CD4-positive, alpha-beta T cell treated with Interleukin-6 for 4 hours (primary cell): ENCODE measurements around the gene TCF12.

Experiments used
- DNase-seq: peaks from one replicate; pipeline ENCODE4 v3.0.0-alpha.2; 2020; ENCODE audit warnings: mixed read lengths

Gene TCF12

DNA sequence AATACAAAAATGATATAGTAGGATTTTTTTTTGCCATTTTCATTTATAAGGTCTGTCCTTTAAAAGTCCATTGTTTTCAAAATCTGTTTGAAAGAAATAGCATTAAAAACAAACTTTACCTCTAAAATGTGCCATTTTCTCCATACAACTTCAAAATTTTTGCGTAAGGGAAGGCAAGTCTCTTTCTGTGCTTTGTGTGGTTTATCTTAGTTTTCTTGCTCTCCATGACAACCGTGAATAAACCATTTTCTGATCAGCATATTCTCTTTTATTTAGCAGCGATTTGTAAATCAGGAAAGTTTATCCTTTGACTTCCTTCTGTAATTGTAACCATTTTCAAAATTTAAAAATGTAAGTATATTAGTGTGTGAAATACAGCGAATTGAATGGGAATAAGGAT lies 310.0 kb downstream of the TCF12 start:
- DNase-seq: no peak

DNA sequence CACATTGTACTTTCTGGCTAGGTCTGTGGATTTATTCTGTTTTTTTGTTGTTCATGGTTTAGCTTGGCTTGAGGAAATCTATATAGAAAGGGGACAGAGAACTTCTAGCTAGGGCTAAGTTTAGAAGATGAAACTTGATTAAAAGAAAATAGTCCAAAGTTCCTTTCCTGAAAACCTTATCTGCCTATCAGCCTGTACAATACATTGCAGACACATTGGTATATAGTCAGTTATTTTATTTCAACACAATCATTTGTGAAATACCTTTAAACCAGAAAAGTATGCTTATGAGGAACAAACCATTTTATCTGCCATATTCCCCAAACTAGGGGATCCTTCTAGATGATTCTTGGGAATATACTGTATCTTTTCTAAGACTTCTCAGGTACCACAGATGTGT lies 310.6 kb downstream of the TCF12 start:
- no peak for DNase-seq

DNA sequence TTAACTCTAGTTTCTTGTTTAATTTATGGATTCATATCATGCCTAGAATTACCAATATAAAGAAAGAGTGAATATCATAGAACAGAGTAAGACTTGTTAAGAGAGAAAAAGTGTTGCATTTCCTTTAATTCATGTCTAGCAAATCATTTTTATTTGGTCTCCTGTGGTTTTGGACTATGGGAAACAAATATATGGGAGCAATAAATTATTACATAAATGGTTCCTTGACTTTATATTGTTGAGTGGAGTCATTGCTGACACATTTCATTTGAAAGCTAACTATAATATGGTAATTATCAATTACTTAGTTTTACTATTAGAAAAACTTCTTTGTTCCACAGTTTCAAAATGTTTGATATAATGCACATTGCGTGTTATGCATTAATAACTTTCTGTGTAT lies 313.1 kb downstream of the TCF12 start:
- no peak for DNase-seq

DNA sequence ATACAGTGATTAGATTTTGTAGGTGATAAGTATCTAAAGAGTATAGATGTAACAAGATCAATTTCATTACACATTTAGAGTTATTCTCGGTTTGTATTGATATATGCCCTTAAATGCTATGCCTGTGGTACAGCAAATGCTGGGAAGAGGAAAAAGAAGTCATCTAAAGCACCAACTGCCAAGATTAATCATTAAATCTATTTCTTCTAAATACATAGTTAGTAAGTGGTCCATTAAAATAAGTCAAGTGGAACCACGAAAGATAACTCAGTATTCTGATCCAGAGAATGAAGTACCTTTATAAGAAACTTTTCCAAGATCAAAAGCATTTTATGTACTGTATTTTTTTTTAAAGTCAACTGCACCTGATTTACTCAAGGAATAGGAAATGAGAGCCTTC lies 315.7 kb downstream of the TCF12 start:
- no peak for DNase-seq

DNA sequence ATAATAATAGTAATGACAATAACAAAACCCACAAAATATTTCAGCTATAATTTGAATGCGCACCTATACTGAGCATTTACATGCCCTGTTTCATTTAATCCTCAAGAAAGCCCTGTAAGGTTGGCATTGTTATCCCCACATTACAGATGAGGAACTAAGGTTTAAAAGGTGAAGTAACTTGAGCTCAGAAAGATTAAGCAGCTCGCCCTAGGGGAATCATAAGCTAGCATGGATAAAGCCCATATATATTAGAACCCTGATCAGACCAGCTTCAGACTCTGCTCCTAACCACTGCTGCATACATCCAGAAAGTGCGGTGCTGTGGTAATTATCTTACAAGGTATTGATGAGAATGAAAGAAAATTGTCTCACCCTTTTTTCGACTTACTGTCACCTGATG lies 316.7 kb downstream of the TCF12 start:
- DNase-seq: no peak

DNA sequence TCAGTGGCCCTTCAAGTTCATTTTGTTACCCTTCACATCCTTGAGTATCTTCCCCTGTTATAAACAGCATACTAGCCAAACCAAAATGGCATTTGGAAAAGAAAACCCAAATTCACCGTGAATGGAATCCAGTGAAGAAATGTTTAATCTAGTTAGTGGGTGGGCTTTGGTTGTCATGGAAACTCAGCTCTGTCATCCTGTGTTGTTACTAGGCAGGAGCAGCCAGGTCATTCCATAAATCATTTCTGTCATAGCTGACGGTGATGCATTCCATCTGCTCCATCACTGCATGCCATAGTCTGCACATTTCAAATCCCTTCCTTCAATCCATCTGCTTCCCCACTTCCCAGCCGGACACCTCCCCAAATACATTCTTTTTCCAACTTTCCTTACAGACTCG lies 317.4 kb downstream of the TCF12 start:
- no peak for DNase-seq

DNA sequence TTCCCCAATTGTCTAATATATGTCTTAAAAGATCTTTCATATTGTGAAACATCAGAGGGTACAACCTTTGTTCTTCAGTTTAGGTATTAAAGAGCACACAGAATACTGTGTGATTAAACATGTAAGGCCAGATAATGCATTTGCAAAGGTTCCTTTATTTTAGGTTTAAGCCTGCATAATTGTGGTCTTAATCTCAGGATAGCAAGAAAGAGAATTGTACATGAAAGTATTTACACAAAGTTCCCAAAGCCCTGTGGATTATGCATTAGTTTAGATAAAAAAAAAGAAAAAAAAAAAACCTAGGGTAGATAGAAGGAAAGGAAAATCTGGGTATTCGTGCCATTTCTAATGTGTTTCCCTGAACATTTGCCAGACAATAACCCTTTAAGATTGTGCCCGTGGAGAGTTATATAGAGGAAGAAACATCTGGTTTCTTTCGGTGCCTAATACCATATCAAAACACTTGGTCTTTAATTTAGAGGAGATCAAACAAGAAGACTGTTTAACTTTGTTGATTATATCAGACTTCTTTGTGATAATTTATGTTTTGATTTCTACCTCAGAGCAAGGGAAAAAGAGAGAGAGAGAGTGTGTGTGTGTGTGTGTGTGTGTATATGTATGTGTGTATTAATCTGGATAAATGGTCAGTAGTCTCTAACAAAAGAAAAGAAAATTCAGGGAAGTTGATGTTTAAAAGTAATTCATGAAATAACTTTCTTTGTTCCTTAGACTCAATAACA lies 318.3 kb downstream of the TCF12 start:
- DNase-seq: no peak

DNA sequence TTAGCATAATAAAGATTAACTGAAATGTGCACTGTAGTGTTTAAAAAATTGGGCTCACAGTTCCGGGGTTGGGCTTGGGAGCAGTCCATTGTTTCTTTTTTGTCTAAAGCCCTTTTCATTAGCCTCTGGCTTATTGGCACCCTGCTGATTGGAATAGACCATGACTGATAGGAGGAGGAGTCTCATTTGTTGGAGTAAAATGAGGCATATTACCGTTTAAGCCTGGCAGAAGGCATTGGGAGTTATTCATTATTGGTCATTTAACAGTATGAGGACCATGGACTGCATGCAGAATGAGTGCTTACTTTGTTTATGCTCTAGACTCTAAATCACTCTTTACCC lies 318.8 kb downstream of the TCF12 start:
- DNase-seq: no peak

DNA sequence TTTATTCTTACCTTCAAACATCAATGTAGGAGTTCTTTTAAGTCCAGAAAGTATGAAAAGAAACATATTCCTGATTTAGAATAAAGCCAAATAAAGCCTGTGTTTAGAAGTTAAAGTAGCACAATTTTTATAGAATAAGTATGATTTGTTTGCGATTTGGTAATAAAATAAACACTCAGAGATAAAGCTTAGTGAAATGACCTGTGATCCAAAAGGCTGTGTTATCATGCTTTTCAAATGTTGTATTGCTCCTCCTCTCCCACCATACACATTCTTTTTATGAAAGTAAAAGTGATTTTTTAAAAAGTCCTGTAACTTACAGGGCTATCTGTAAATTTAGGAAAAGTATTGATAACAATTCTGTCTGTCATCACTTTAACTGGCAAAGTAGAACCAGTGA lies 319.2 kb downstream of the TCF12 start:
- no peak for DNase-seq

DNA sequence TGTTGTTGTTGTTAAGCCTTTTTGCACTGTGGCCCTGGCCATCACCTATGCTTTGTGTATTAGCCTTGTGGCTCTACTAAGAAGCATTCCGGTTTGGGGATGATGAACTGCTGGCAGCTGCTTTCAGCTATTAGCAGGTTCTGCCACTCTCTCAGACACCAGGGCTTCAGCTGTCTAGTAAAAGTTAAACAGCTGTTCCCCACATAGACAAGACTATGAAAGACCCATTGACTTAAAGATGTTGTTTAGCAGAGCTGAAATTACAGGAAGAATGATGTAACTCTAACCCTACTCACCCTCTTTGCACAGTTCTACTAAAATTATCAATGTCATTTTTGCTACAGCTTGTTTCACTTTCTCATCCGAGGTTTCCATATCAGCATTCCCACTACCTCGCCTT lies 326.7 kb downstream of the TCF12 start:
- DNase-seq: no peak

DNA sequence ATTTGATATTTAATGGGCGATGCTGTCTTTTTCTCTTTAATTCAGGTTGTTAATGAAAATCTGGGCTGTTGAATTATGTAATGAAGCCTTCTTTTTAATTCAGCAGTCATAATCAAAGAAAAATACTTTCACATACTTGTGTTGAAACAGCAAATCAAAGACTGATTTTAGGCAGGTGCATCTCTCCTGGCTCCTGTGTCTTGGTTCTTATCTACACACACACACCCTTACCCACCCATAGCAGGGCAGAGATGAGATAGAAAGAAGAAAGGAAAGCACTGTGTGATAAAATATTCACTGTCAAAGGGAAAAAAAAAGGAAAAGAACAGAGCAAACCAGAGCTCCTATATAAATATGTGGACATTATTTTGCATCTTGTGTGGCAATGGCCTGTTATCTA lies 327.3 kb downstream of the TCF12 start:
- DNase-seq: no peak

DNA sequence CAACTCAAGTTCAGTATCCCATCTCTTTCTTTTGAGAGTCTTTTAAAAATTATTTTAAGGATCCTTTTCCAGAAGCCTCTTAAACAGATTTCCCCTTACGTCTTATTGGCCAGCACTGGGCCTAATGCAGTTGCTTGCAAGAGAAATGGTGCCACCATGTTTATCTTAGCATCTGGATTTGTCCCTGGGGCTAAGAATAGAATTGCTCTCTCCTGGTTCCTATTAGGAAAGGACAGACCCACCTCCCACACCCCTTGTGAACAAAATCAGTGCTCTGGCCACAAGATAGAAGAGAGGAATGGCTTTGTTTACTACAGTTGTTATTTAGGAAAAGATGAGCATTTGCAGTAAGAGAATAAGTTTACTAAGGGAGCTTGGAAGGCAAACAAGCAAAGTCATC lies 329.6 kb downstream of the TCF12 start:
- DNase-seq: no peak

DNA sequence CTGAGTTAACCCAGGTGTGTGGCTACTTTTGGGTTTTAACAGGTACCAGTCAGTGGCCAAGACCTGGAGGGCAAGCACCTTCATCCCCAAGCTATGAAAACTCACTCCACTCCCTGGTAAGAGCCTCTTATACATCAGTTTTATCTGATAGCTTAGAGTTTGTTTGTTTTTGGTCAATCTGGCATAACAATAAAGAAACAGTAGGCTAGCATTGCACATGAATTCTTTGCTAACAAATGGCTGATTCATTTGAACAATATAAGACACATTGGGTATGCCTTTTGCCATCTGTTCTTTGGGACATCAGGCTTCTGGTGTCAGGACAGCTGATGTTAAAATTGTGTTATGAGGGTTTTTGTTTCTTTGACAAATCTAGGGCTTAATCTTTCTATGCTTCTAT lies 332.9 kb downstream of the TCF12 start:
- no peak for DNase-seq

DNA sequence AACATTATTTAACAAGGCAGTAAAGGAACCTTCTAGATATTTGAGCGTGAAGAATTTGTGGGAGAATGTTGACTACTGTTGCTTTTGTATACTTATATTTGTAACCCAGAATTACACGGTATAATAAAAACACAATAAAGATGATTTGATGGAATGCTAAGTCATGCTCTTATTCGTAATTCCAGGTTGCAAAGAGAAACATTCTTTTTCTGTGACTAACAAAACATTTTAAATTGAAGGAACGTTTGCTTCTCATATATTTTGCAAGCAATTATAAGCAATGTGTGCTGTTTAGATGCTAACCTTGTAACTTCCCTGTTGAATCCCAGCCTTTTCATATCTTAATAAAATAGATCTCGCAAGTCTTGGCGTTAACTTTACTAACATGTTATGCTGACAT lies 333.5 kb downstream of the TCF12 start:
- DNase-seq: no peak

DNA sequence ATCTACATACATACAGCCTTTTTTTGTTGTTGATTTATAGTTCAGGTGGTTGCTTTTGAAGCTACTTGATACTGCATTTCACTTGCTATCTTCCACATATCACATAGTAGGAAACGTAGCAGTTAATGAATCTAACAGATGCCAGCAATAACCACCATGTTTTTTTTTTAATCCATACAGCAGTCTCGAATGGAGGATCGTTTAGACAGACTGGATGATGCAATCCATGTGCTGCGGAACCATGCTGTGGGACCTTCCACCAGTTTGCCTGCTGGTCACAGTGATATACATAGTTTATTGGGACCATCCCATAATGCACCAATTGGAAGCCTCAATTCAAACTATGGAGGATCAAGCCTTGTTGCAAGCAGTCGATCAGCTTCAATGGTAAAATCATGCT lies 334.6 kb downstream of the TCF12 start:
- no peak for DNase-seq

DNA sequence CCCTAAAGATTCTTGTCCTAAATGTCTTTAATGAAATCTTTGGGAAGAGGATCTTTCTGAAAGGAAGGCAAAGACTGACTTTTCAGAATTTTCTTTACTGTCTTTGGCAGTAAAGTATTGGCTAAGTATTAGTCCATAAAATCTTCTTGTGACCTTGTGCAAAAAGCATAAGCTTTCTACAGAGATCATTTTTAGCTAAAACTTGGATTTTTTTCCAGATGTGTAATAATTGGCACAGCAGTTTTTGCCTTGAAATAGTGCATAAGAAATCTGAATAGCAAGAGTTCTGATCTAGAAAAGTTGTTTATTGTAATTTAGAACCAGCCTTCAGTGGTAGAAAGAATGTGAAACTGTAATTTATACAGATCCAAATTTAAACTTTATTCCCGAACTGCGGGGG lies 335.1 kb downstream of the TCF12 start:
- DNase-seq: no peak

DNA sequence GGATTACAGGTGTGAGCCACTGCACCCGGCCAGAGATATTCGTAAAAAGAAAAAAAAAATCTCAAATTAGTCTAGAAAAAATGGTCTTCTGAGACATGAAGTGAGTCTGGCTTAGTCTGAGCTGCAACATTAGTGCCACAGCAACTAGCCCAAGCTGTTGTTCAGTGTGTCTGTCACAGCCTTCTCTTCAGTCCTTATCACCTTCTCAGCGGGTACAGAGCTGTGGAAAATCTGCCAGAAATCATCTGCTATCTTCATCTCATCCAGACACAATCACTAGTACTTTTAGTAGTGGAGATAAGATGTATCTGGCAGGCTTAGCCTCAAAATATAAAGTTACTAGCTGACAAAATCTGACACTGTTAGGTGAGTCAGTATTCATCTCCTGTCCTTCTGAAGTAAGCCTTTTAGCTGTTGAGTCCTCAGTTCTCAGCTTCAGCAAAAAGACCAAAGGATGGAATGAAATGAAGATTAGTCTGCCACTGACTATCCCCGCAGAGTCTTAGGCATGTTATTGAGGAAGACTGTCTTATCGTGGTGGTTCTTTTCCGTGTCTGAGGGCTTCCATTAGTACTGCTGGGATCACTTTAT lies 337.4 kb downstream of the TCF12 start:
- no peak for DNase-seq

DNA sequence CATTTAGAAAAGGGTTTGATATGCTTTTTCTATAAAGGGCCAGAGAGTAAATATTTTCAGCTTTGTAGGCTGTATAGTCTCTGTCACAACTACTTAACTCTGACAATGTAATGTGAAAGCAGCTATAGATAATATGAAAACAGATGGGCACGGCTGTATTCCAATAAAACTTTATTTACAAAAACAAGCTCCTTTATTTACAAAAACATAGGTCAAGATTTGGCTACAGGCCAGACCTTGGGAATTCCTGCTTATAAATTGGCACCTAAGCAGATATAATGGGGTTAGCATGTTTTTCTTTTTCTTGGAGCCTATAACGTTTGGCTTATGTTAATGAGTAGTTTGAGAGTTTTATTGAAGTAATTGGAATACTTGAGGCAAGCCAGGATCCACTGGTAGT lies 338.5 kb downstream of the TCF12 start:
- DNase-seq: no peak

DNA sequence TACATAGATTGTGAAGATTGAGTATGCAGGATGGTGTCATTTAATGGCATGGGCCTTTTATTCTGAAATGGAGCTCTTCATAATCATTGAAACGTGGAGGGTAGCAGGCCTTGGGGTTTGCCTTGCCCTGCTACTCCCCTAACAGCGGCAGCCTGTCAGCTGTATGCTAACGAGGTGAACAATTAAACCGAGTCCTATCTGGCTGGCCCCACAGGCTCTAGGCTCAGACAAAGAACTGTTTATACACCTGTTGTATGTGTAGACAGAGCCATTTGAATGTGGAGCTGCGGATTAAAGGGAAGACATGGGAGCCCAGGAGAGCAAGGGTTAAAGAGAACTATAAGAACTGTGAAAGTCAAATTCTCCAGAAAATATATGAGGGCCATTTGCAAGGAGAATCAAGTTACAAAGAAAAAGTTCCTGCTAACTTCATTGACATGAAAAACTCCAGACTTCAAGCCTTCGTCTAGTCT lies 341.2 kb downstream of the TCF12 start:
- no peak for DNase-seq

DNA sequence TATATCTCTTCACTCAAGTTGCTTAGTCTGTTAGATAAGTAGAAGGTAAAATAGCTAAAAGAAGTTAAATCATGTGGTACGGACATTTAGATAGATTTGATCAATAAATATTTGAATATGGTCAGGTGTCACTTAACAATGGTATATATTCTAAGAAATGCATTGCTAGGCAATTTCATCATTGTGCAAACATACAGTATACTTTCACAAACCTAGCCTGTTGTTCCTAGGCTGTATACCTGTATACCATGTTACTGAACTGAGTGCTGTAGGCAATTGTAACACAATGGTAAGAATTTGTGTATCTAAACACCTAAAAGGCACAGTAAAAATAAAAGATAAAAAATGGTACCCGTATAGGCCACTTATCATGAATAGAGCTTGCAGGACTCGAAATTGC lies 345.1 kb downstream of the TCF12 start:
- no peak for DNase-seq

DNA sequence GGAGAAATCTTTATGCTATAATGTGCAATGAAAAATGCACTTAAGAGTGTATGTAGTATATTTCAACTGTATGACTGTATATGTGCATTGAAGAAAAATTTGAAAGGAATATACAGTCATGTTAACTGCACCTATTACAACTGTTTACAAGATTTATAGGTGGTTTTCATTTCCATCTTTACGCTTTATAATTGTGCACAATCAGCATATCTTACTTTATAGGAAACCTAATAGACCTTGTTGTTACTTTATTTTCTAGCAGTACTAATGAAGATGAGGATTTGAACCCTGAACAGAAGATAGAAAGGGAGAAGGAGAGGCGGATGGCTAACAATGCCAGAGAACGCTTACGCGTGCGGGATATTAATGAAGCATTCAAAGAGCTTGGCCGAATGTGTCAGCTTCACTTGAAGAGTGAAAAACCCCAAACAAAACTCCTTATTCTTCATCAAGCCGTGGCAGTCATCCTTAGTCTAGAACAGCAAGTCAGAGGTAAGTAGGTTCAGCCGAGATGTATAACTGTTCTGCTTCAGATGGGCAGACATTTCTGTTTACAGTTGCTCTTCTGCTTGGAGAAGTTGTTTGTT lies 354.4 kb downstream of the TCF12 start:
- no peak for DNase-seq

DNA sequence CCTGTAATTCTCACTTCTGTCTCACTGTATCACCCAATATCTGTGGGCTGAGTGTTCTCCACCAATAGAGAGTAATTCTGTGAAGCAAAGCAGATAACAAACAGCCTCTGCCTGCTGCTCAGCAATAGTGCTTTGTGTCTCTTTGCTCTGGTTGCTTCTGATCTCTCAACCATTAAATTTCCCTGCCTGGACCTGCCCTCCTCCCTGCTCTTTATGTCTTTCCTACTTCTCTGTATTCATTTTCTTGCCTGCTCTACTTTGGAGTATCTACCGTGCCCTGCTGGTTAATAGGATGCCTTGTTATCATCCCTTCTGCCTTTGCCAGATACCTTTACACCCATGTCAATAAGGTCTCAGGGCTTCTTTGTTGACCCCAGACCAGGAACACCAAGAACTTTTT lies 355.0 kb downstream of the TCF12 start:
- DNase-seq: no peak

DNA sequence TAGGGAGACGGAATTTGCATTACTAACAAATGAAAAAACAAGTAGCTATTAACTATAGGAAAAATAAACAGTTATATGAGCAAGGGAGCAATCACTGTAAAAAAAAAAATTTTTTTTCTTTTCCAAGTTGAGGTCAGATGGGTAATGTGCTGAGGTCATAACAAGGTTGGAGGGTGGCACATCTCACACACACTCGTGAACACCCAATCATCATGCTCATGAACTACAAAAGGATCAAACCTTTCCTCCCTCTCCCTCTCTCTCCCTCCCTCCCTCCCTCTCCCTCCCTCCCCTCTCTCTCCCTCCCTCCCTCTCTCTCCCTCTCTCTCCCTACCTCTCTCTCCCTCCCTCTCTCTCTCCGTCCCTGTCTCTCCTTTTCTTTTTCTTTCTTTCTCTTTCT lies 360.0 kb downstream of the TCF12 start:
- DNase-seq: no peak

DNA sequence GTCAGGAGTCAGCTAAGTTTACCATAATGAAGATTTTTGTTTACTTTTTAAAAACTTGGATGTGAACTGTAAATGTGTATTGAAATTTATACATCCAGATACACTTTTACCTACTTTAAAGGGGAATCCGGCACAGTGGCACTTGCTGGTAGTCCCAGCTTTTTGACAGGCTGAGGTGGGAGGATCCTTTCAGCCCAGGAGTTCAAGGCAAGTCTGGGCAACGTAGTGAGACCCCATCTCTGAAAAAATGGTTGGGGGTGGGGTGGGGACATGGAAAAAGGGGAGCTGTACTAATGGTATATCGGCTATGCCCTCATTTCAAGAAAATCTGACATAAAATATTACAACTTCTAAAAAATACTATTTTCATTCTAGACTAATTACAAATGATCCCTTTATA lies 362.0 kb downstream of the TCF12 start:
- no peak for DNase-seq

DNA sequence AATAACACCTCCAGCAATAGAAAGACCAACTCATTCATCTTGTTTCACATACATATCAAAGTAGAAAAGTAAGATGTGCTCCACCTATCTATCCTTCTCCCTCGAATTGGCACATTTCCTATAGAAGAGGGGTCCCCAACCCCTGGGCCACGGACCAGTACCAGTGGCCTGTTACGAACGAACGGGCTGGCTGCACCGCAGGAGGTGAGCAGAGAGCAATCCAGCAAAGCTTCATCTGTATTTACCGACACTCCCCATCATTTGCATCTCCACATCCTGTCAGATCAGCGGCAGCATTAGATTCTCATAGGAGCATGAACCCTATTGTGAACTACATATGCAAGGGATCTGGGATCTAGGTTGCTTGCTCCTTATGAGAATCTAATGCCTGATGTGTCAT lies 362.9 kb downstream of the TCF12 start:
- no peak for DNase-seq
